Upper lobe of left lung (tissue), 6 donors: ENCODE measurements around the gene JCHAIN. TPM values are rescaled to one million over a fixed set of nuclear protein-coding genes. Genes with fewer than 3 reads are reported as not detected.

Experiments
- ATAC-seq, 2 donors: fragments of 200-7000 bp; cut with Tn5 transposase; one replicate each; pipeline ENCODE4 v1.9.1; 2022; ENCODE audit warnings: mild to moderate bottlenecking in 2 of 2, moderate library complexity in 2 of 2; ENCODE audit not compliant: low FRiP score in 2 of 2
- DNase-seq, 2 donors: peaks; one replicate each; pipeline ENCODE4 v3.0.0-alpha.2; 2019 to 2020
- H3K27ac ChIP-seq, 4 donors: fragments of 200-600 bp; sonication (generic); one replicate each; pipeline ENCODE4 v1.5.1; 2016 to 2019
- H3K27me3 ChIP-seq, 4 donors: fragments of 200-600 bp; sonication (generic); one replicate each; pipeline ENCODE4 v1.5.1; 2017 to 2019
- H3K36me3 ChIP-seq, 4 donors: fragments of 200-600 bp; sonication (generic); one replicate each; pipeline ENCODE4 v1.5.1; 2016 to 2019
- H3K4me1 ChIP-seq, 4 donors: fragments of 200-600 bp; sonication (generic); one replicate each; pipeline ENCODE4 v1.5.1; 2018 to 2019
- H3K4me3 ChIP-seq, 4 donors: fragments of 200-600 bp; sonication (generic); one replicate each; pipeline ENCODE4 v1.5.1; 2017 to 2019; ENCODE audit warnings: mild to moderate bottlenecking in 2 of 4, moderate library complexity in 1 of 4
- H3K9me3 ChIP-seq, 4 donors: fragments of 200-600 bp; sonication (generic); one replicate each; pipeline ENCODE4 v1.5.1; 2018 to 2019
- EP300 ChIP-seq, 4 donors: sonication (generic); formaldehyde crosslinking; IDR thresholded peaks; one replicate each; pipeline ENCODE4 v1.5.1; 2017; ENCODE audit warnings: antibody characterized with exemption in 4 of 4, control low read depth in 2 of 4
- POLR2A ChIP-seq, 4 donors: fragments of 450-650 bp; IDR thresholded peaks; one replicate each; pipeline ENCODE4 v1.5.1; 2016 to 2017; ENCODE audit warnings: antibody characterized with exemption in 4 of 4, mild to moderate bottlenecking in 2 of 4
- POLR2AphosphoS5 ChIP-seq, 2 donors: sonication (generic); formaldehyde crosslinking; IDR thresholded peaks; one replicate each; pipeline ENCODE4 v1.5.1; 2017; ENCODE audit warnings: antibody characterized with exemption in 2 of 2
- WGBS, 2 donors: methylation state at CpG; one replicate each; pipeline ENCODE4 v1.1.5; 2017 to 2018; 5-methylcytosine and 5-hydroxymethylcytosine counted together
- total RNA-seq, 6 donors: library from RNA; depleted of rRNA in 4 of 6; stranded (reverse); fragments of >200 nt in 4 of 6; gene quantifications; one replicate each; pipeline versions ENCODE4 v1.1.0 to v1.2.1, GENCODE V29; 2016 to 2021
- TF ChIP-seq, protein P1 (sequence below), 6 experiments: fragments of 450-650 bp in 4 of 6; fragments of 200-600 bp in 2 of 6; sonication (generic) in 2 of 6; IDR thresholded peaks; one replicate each; pipeline ENCODE4 v1.5.1; 2016 to 2019; ENCODE audit warnings: antibody characterized with exemption in 6 of 6
- donor health status: DM: no; HTN: no; CAD: no; lungs with moderate emphysema.
- donor health status: DM: no; HTN: yes; CAD: no; lungs with severe emphysema.

The JCHAIN gene
- total RNA-seq, 6 donors from 2014 or later = 12.6 to 508 (median 254) TPM

DNA sequence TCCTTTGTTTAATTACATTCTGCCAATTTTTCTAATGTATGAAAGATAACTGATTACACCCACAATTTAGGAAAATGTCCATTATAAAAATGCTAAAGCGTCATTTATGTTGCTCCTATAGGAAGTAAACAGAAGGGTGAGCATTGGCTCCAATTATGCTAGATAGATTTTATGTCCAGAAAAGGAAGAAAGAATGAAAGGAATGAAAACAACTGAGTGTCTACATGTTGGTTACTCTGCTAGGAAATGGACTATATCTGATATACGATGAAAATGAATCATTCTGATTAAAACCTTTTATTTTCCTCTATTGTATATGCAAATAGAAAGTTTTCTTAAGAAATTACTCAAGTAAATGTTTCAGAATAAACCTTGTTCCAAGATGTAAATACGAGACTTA is 36.1 kb downstream of the JCHAIN start:
- ATAC-seq (no peak), DNase-seq (no peak)
- no peaks in the 10 kb centered on the region for H3K4me1 ChIP-seq
- H3K27ac ChIP-seq = no peak overlapping the region
- H3K9me3 ChIP-seq = no peaks in the 10 kb centered on the region
- H3K27me3 ChIP-seq = no peaks in the 10 kb centered on the region
- 67 to 69% methylated on average over 3 of the region's 3 CpGs for WGBS, 2 donors
- no peak for TF ChIP-seq POLR2AphosphoS5 (IDR thresholded peaks at IDR 0.05)
- TF ChIP-seq, protein P1, sequence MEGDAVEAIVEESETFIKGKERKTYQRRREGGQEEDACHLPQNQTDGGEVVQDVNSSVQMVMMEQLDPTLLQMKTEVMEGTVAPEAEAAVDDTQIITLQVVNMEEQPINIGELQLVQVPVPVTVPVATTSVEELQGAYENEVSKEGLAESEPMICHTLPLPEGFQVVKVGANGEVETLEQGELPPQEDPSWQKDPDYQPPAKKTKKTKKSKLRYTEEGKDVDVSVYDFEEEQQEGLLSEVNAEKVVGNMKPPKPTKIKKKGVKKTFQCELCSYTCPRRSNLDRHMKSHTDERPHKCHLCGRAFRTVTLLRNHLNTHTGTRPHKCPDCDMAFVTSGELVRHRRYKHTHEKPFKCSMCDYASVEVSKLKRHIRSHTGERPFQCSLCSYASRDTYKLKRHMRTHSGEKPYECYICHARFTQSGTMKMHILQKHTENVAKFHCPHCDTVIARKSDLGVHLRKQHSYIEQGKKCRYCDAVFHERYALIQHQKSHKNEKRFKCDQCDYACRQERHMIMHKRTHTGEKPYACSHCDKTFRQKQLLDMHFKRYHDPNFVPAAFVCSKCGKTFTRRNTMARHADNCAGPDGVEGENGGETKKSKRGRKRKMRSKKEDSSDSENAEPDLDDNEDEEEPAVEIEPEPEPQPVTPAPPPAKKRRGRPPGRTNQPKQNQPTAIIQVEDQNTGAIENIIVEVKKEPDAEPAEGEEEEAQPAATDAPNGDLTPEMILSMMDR (IDR thresholded peaks at IDR 0.05) = no peak
- TF ChIP-seq EP300 (IDR thresholded peaks at IDR 0.05) = no peak
- no peak for TF ChIP-seq POLR2A (IDR thresholded peaks at IDR 0.05)
- no peaks in the 10 kb centered on the region for H3K36me3 ChIP-seq
- H3K4me3 ChIP-seq = no peak overlapping the region

DNA sequence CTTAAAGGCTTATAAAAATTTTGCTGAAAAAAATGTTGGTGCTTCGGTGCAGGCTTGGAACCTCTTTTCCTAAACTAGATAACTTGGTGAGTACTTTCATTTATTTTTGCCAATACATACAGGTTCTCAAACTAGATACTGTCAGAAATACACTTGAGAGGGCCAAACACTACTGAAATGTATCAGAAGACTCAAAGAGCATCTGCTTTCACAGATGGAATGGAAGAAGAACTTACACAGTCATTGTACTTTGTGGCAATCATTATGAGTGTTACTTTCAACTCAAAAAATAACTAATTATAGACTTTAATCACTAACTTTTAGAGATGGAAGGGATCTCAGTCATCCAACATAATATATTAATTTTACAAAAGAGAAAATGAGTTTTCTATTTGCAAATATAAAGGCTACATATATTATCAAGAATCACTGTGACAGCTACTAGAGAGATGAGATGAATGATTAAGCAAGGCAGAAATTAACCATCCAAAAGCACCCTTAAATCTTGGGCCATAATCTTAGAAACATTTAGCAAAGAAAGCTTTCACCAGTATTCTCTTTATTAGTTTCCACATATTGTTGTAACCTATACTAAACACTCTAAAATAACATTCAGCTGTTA is 36.7 kb downstream of the JCHAIN start:
- no peaks in the 10 kb centered on the region for H3K9me3 ChIP-seq
- TF ChIP-seq POLR2AphosphoS5 (IDR thresholded peaks at IDR 0.05) (no peak), POLR2A (IDR thresholded peaks at IDR 0.05) (no peak), EP300 (IDR thresholded peaks at IDR 0.05) (no peak)
- TF ChIP-seq, protein P1 (IDR thresholded peaks at IDR 0.05) = no peak
- no peaks in the 10 kb centered on the region for H3K27me3 ChIP-seq
- no peaks in the 10 kb centered on the region for H3K36me3 ChIP-seq
- H3K4me1 ChIP-seq = no peaks in the 10 kb centered on the region
- ATAC-seq = no peak
- H3K4me3 ChIP-seq = no peak overlapping the region
- WGBS, 2 donors = 83 to 94% methylated on average over 1 of the region's 1 CpG
- no peak overlapping the region for H3K27ac ChIP-seq
- DNase-seq = no peak

DNA sequence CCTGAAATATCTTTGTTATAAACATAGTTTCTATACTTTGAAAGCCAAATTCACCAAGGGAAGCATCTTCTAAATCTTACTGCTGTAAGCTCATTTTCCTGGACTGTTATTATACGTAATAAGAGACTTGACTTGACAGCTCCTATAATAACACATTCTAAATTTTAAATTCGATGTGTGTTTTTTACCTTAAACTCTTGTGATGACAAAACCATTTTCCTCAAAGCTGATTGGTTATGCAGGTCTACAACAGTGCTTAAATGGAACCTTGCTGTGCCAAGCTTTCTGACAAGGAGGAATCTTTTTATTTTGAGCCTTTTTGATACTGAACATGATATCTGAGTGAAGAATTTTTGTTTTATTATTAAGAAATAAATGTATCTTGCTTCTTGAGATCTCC is 37.9 kb downstream of the JCHAIN start, which contains the start of gene ENAM:
Gene ENAM (plus strand): TSS at position 301 of the 400 bp plus-strand sequence. CDS start 757 bp downstream, outside the sequence.
- no peaks in the 10 kb centered on the region for H3K9me3 ChIP-seq
- WGBS, 2 donors = 87% methylated on average over 2 of the region's 2 CpGs
- no peak within 1 kb of the TSS for H3K27ac ChIP-seq
- no peak for ATAC-seq
- no peak for TF ChIP-seq EP300 (IDR thresholded peaks at IDR 0.05)
- no peak for TF ChIP-seq POLR2AphosphoS5 (IDR thresholded peaks at IDR 0.05)
- no peak for TF ChIP-seq POLR2A (IDR thresholded peaks at IDR 0.05)
- TF ChIP-seq, protein P1 (IDR thresholded peaks at IDR 0.05) = no peak
- H3K4me1 ChIP-seq = no peaks in the 10 kb centered on the region
- no peaks in the 10 kb centered on the region for H3K36me3 ChIP-seq
- no peaks in the 10 kb centered on the region for H3K27me3 ChIP-seq
- no peak within 1 kb of the TSS for H3K4me3 ChIP-seq
- DNase-seq = no peak

DNA sequence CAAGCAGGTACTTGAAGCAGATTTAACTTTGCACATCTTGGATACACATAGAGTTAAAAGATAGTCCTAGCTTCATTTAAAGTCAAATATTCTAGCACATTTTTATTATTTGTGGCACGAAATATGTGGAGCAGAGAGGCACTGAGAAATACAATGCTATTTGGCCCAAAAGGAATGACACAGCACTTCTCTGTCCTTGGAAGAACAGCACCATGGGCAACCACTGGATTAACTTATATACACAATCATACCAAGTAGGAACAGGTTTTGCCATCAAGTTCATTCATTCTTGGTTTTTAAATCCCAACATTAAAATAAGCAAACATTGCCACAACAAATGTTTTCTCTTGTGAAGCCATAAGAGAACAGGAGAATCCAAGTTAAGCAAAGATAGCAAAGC is 38.7 kb downstream of the JCHAIN start:
- Histone ChIP-seq H3K27me3 (no peaks in the 10 kb centered on the region), H3K4me3 (no peak overlapping the region), H3K9me3 (no peaks in the 10 kb centered on the region), H3K36me3 (no peaks in the 10 kb centered on the region), H3K27ac (no peak overlapping the region), H3K4me1 (no peaks in the 10 kb centered on the region)
- ATAC-seq = no peak
- TF ChIP-seq POLR2AphosphoS5 (IDR thresholded peaks at IDR 0.05) = no peak
- no peak for TF ChIP-seq EP300 (IDR thresholded peaks at IDR 0.05)
- TF ChIP-seq, protein P1 (IDR thresholded peaks at IDR 0.05) = no peak
- TF ChIP-seq POLR2A (IDR thresholded peaks at IDR 0.05) = no peak
- DNase-seq = no peak
- WGBS, 2 donors = 85 to 92% methylated on average over 1 of the region's 1 CpG

DNA sequence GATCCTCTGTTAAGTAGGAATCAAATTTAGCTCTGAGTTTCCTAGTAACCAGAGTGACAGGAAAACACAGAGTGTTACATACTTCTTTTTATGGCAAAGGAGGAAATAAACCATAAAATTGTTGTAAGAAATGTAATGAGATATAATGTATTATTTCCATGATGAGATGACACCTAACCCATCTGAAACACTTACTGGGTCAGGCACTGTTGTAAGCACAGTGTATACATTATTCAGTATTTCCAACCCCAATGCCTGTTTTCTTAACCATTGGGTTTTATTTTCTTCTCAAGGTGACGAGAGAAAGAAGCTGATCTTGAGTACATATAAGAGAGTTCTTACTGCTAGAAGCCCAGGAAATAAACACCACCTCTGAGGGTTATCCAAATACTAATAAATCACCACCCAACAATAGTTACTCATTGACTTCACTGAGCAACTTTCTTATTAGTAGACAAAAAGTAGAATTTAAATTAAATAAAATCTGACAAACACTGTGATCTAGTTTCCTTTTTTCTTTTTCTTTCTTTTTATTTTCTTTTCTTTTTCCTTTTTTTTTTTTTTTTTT is 42.0 kb downstream of the JCHAIN start:
- ATAC-seq (no peak), DNase-seq (no peak)
- Histone ChIP-seq H3K4me3 (no peak overlapping the region), H3K9me3 (no peaks in the 10 kb centered on the region), H3K4me1 (no peaks in the 10 kb centered on the region), H3K36me3 (no peaks in the 10 kb centered on the region), H3K27me3 (no peaks in the 10 kb centered on the region), H3K27ac (no peak overlapping the region)
- 50 to 61% methylated on average over 1 of the region's 1 CpG for WGBS, 2 donors
- no peak for TF ChIP-seq EP300 (IDR thresholded peaks at IDR 0.05)
- no peak for TF ChIP-seq POLR2AphosphoS5 (IDR thresholded peaks at IDR 0.05)
- no peak for TF ChIP-seq POLR2A (IDR thresholded peaks at IDR 0.05)
- TF ChIP-seq, protein P1 (IDR thresholded peaks at IDR 0.05) = no peak
